Measurements from ENCODE around the gene DRICH1. TPM values are rescaled to one million over a fixed set of nuclear protein-coding genes. Genes with fewer than 3 reads are reported as not detected.
"Not testable (repeated sequence)": the region's sequence is repeated elsewhere in the genome, so short reads cannot be mapped to it uniquely, and the experiment has no call there.

The DRICH1 gene
- total RNA-seq, 1 experiment from 2014 or later: not detected

GRCh38 chr22:23649071-23649501 is 17.0 kb upstream of the DRICH1 start:
- no peak for DNase-seq (ENCODE audit: low read depth)

GRCh38 chr22:23646526-23646925 is 14.4 kb upstream of the DRICH1 start:
- not testable (repeated sequence) for DNase-seq (ENCODE audit: low read depth)

GRCh38 chr22:23640206-23640605 is 8.1 kb upstream of the DRICH1 start:
- not testable (repeated sequence) for DNase-seq (ENCODE audit: low read depth)

- no peak for DNase-seq (ENCODE audit: low read depth)
These were observed 7.5 kb upstream of the DRICH1 start for GRCh38 chr22:23639661-23640060.

- no peak for DNase-seq (ENCODE audit: low read depth)
These were observed 6.5 kb upstream of the DRICH1 start for GRCh38 chr22:23638611-23639010.

- not testable (repeated sequence) for DNase-seq (ENCODE audit: low read depth)
These were observed 3.2 kb upstream of the DRICH1 start for GRCh38 chr22:23635291-23635690.

- DNase-seq (ENCODE audit: low read depth): not testable (repeated sequence)
These were observed 3.9 kb downstream of the DRICH1 start for GRCh38 chr22:23628056-23628743.

GRCh38 chr22:23627401-23628055 is 4.6 kb downstream of the DRICH1 start:
- DNase-seq (ENCODE audit: low read depth): peak; percentile 47

GRCh38 chr22:23626286-23626975 is 5.7 kb downstream of the DRICH1 start:
- DNase-seq (ENCODE audit: low read depth): no peak

- peak; percentile 10 for DNase-seq (ENCODE audit: low read depth)
These were observed 9.5 kb downstream of the DRICH1 start for GRCh38 chr22:23622634-23623033.

- not testable (repeated sequence) for DNase-seq (ENCODE audit: low read depth)
These were observed 10.2 kb downstream of the DRICH1 start for GRCh38 chr22:23621916-23622315.

- no peak for DNase-seq (ENCODE audit: low read depth)
These were observed 10.9 kb downstream of the DRICH1 start for GRCh38 chr22:23621082-23621780.

GRCh38 chr22:23613193-23613972 is 18.7 kb downstream of the DRICH1 start:
- no peak for DNase-seq (ENCODE audit: low read depth)

- DNase-seq (ENCODE audit: low read depth): peak; percentile 44
These were observed 21.9 kb downstream of the DRICH1 start for GRCh38 chr22:23609983-23610781.

GRCh38 chr22:23608583-23608982 is 23.5 kb downstream of the DRICH1 start:
- DNase-seq (ENCODE audit: low read depth): peak; percentile 22

GRCh38 chr22:23606204-23607131 is 25.7 kb downstream of the DRICH1 start:
- DNase-seq (ENCODE audit: low read depth): no peak

GRCh38 chr22:23604939-23605712 is 27.0 kb downstream of the DRICH1 start:
- no peak for DNase-seq (ENCODE audit: low read depth)

- no peak for DNase-seq (ENCODE audit: low read depth)
These were observed 28.9 kb downstream of the DRICH1 start for GRCh38 chr22:23603266-23603665.
